MCF 10A (cell line): Measurements from ENCODE around the gene TMEM163. TPM values are rescaled to one million over a fixed set of nuclear protein-coding genes. Genes with fewer than 3 reads are reported as not detected.

Experiments
- BruUV-seq: library from RNA; stranded (reverse); fragments of 400-500 nt; replicated peaks from 2 replicates; lab custom pipeline; 2021; lab: Mats Ljungman, UMichigan
- CTCF ChIA-PET: fragments of 300-600 bp; sonication (Branson Sonifier 250); formaldehyde crosslinking; extraction: SDS; loops from one replicate; lab custom pipeline; 2021; ENCODE audit warnings: antibody characterized with exemption, inconsistent platforms; lab: Yijun Ruan, JAX
- POLR2A ChIA-PET: fragments of 300-600, 350-650 bp; sonication (Branson Sonifier 250); formaldehyde crosslinking; extraction: SDS; loops from one replicate; lab custom pipeline; 2020; ENCODE audit warnings: antibody characterized with exemption, inconsistent platforms; lab: Yijun Ruan, JAX
- DNase-seq: peaks from one replicate; pipeline ENCODE4 v3.0.0-alpha.2; 2018; ENCODE audit not compliant: unreplicated experiment
- H3K27ac Mint-ChIP-seq: one replicate; pipeline ENCODE4 v1.8.0; 2022; ENCODE audit warnings: mild to moderate bottlenecking, low read depth, mixed read lengths; ENCODE audit not compliant: unreplicated experiment
- H3K27me3 Mint-ChIP-seq: one replicate; pipeline ENCODE4 v1.8.0; 2022; ENCODE audit warnings: mixed read lengths; ENCODE audit not compliant: insufficient read depth, unreplicated experiment
- H3K36me3 Mint-ChIP-seq: one replicate; pipeline ENCODE4 v1.8.0; 2022; ENCODE audit warnings: mild to moderate bottlenecking, moderate library complexity, mixed read lengths; ENCODE audit not compliant: insufficient read depth, unreplicated experiment
- H3K4me1 Mint-ChIP-seq: one replicate; pipeline ENCODE4 v1.8.0; 2022; ENCODE audit warnings: mixed read lengths; ENCODE audit not compliant: insufficient read depth, unreplicated experiment
- H3K4me3 Mint-ChIP-seq: one replicate; pipeline ENCODE4 v1.8.0; 2022; ENCODE audit warnings: mild to moderate bottlenecking, moderate library complexity, mixed read lengths; ENCODE audit not compliant: unreplicated experiment
- H3K9me3 Mint-ChIP-seq: one replicate; pipeline ENCODE4 v1.8.0; 2022; ENCODE audit warnings: mixed read lengths; ENCODE audit not compliant: unreplicated experiment
- intact Hi-C: fragments of 100-400 bp; cut with micrococcal nuclease; formaldehyde crosslinking; loops from 2 replicates; pipeline ENCODE4 v1.14.1; 2022
- total RNA-seq: library from RNA; stranded (reverse); gene quantifications from 2 replicates; pipeline ENCODE4 v1.2.3, GENCODE V29; 2022
- TF ChIP-seq, protein P1 (sequence below): fragments of 200-600 bp; IDR thresholded peaks from one replicate; pipeline ENCODE4 v1.8.0; 2022; ENCODE audit warnings: antibody characterized with exemption, mild to moderate bottlenecking; ENCODE audit not compliant: unreplicated experiment

TMEM163 gene
- total RNA-seq, 1 experiment from 2014 or later, result not detected

GRCh38 chr2:134462791-134463698, 255.8 kb downstream of the TMEM163 start:
- Mint-ChIP-seq H3K4me3 (no peak overlapping the region), H3K27ac (peak overlapping the region; percentile 26), H3K36me3 (no peaks in the 10 kb centered on the region), H3K27me3 (no peaks in the 10 kb centered on the region), H3K4me1 (peaks cover 8% of the 10 kb centered on the region), H3K9me3 (no peaks in the 10 kb centered on the region)
- ChIA-PET CTCF (interaction anchor here (1.1 to 4.3 kb wide), 3 partner anchors 12 to 435 kb away, joined by 3 to 22 read pairs (median 10); no protein-coding TSS in a partner anchor), POLR2A (no interaction called here)
- no peak for DNase-seq
- BruUV-seq, result no TSS peak
- TF ChIP-seq, protein P1, sequence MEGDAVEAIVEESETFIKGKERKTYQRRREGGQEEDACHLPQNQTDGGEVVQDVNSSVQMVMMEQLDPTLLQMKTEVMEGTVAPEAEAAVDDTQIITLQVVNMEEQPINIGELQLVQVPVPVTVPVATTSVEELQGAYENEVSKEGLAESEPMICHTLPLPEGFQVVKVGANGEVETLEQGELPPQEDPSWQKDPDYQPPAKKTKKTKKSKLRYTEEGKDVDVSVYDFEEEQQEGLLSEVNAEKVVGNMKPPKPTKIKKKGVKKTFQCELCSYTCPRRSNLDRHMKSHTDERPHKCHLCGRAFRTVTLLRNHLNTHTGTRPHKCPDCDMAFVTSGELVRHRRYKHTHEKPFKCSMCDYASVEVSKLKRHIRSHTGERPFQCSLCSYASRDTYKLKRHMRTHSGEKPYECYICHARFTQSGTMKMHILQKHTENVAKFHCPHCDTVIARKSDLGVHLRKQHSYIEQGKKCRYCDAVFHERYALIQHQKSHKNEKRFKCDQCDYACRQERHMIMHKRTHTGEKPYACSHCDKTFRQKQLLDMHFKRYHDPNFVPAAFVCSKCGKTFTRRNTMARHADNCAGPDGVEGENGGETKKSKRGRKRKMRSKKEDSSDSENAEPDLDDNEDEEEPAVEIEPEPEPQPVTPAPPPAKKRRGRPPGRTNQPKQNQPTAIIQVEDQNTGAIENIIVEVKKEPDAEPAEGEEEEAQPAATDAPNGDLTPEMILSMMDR, result no peak
- intact Hi-C loops, result loop anchor here (10.0 kb wide), 1 partner anchor 312 kb away; no protein-coding TSS in a partner anchor

DNA sequence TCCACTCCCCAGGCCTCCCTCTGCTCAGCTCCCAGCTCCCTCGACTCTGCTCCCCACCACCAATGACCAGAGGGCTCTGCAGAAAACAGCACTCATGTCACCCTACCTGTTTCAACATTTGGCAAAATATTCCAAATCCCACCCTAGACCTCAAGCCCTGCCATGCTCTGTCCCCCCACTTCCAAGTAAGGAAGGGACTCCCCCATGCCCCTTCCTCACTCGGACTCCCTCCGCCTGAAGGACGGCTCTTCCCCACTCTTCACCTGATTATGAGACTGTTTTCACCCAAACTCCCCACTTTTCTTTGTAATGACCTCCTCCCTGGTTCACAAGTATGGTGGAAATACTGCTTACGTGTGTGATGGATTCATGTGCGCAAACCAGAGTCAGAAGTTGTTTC, 256.5 kb downstream of the TMEM163 start:
- no peak for DNase-seq
- BruUV-seq, result no TSS peak
- intact Hi-C loops, result loop anchor here (10.0 kb wide), 1 partner anchor 313 kb away; no protein-coding TSS in a partner anchor
- Mint-ChIP-seq H3K27ac (peak overlapping the region; percentile 26), H3K9me3 (no peaks in the 10 kb centered on the region), H3K36me3 (no peaks in the 10 kb centered on the region), H3K27me3 (no peaks in the 10 kb centered on the region), H3K4me3 (no peak overlapping the region), H3K4me1 (peaks cover 8% of the 10 kb centered on the region)
- CTCF ChIA-PET, result interaction anchor here (0.6 to 4.3 kb wide), 4 partner anchors 11 to 383 kb away, joined by 3 to 35 read pairs (median 14); no protein-coding TSS in a partner anchor
- TF ChIP-seq, protein P1, result no peak
- POLR2A ChIA-PET, result no interaction called here

- intact Hi-C loops, result loop anchor here (10.0 kb wide), 1 partner anchor 313 kb away; no protein-coding TSS in a partner anchor
These were observed 257.3 kb downstream of the TMEM163 start for GRCh38 chr2:134461511-134461910.

More at GRCh38 chr2:134461511-134461910, 257.3 kb downstream of the TMEM163 start:
- peak; percentile 40 for DNase-seq
- Mint-ChIP-seq H3K27ac (no peak overlapping the region), H3K27me3 (no peaks in the 10 kb centered on the region), H3K4me1 (peaks cover 8% of the 10 kb centered on the region), H3K4me3 (no peak overlapping the region), H3K36me3 (no peaks in the 10 kb centered on the region), H3K9me3 (no peaks in the 10 kb centered on the region)
- TF ChIP-seq, protein P1, result no peak
- ChIA-PET POLR2A (no interaction called here), CTCF (interaction anchor here (0.6 to 4.1 kb wide), 20 partner anchors 8 to 594 kb away, joined by 3 to 41 read pairs (median 4); no protein-coding TSS in a partner anchor)
- BruUV-seq, result no TSS peak
